Heart left ventricle (tissue), 16 donors: Measurements from ENCODE around the gene UGT1A9. TPM values are rescaled to one million over a fixed set of nuclear protein-coding genes. Genes with fewer than 3 reads are reported as not detected.

Experiments
- ATAC-seq, 4 donors: fragments of 200-7000 bp; cut with Tn5 transposase; one replicate each; pipeline ENCODE4 v1.9.1; 2020 to 2022; ENCODE audit warnings: moderate library complexity in 4 of 4, mild to moderate bottlenecking in 3 of 4, moderate number of reproducible peaks in 1 of 4
- DNase-seq, 5 donors: peaks; one replicate each; pipeline ENCODE4 v3.0.0-alpha.2; 2020
- H3K27ac ChIP-seq, 12 donors: fragments of 200-600 bp; sonication (generic) in 4 of 12; one replicate each; pipeline versions ENCODE4 v1.5.0 to v1.8.0; 2016 to 2022; ENCODE audit warnings: mild to moderate bottlenecking in 2 of 12
- H3K27me3 ChIP-seq, 9 donors: fragments of 200-600 bp; sonication (generic) in 2 of 9; one replicate each; pipeline versions ENCODE4 v1.5.1 to v1.8.0; 2016 to 2022; ENCODE audit warnings: mild to moderate bottlenecking in 3 of 9
- H3K36me3 ChIP-seq, 9 donors: fragments of 200-600 bp; sonication (generic) in 2 of 9; one replicate each; pipeline versions ENCODE4 v1.5.0 to v1.8.0; 2018 to 2022; ENCODE audit warnings: mild to moderate bottlenecking in 2 of 9
- H3K4me1 ChIP-seq, 12 donors: fragments of 200-600 bp; sonication (generic) in 4 of 12; one replicate each; pipeline versions ENCODE4 v1.5.0 to v1.8.0; 2016 to 2022; ENCODE audit warnings: mild to moderate bottlenecking in 3 of 12
- H3K4me3 ChIP-seq, 12 donors: fragments of 200-600 bp; sonication (generic) in 4 of 12; one replicate each; pipeline versions ENCODE4 v1.5.0 to v1.8.0; 2017 to 2022; ENCODE audit warnings: mild to moderate bottlenecking in 9 of 12, moderate library complexity in 4 of 12
- H3K9me3 ChIP-seq, 12 donors: fragments of 200-600 bp; sonication (generic) in 4 of 12; one replicate each; pipeline versions ENCODE4 v1.5.0 to v1.8.0; 2016 to 2022; ENCODE audit warnings: mild to moderate bottlenecking in 1 of 12
- CTCF ChIP-seq, 12 donors: fragments of 200-600 bp; sonication (generic) in 4 of 12; IDR thresholded peaks; one replicate each; pipeline versions ENCODE4 v1.5.0 to v1.8.0; 2018 to 2022; ENCODE audit warnings: antibody characterized with exemption in 12 of 12, mild to moderate bottlenecking in 5 of 12
- POLR2A ChIP-seq, 2 donors: fragments of 450-650 bp; IDR thresholded peaks; one replicate each; pipeline ENCODE4 v1.6.1; 2017; ENCODE audit warnings: antibody characterized with exemption in 2 of 2, mild to moderate bottlenecking in 2 of 2, moderate library complexity in 2 of 2
- WGBS, 4 donors: extraction: QIAGEN DNeasy Blood & Tissue Kit in 2 of 4; methylation state at CpG; one replicate each; pipeline versions ENCODE4 v1.1.5 to v1.1.7; 2013 to 2018; 5-methylcytosine and 5-hydroxymethylcytosine counted together
- intact Hi-C, 10 donors: fragments of 100-400 bp; cut with DNase I; formaldehyde crosslinking; loops; one replicate each; pipeline versions ENCODE4 v1.11.1 to v1.14.2; 2022
- polyA plus RNA-seq, 2 donors: library from polyadenylated mRNA; stranded (reverse); fragments of 200-250 nt; gene quantifications; one replicate each; pipeline ENCODE4 v1.2.3, GENCODE V29; 2013
- total RNA-seq, 9 donors: library from RNA; depleted of rRNA in 2 of 9; stranded (reverse); fragments of >200 nt in 2 of 9; fragmentation: NEBNext Ultra II Directional in 3 of 9; extraction: Animal tissue kit (Norgen Biotek cat#: 25700) in 3 of 9; gene quantifications; one replicate each; pipeline versions ENCODE4 v1.1.0 to v1.2.4, GENCODE V29; 2016 to 2023
- donor health status: ischemic (EF 13 %, LVEDD 7.1; RV severe dilation, severe dysfunction).
- donor health status: healthy with polysubstance abuse.
- donor health status: DM: no; HTN: yes; CAD: no.
- donor health status: DM: no; HTN: no; CAD: no.
- donor health status: ischemic (EF 25% LVEDD 6.9; RV normal size, moderate dysfunction).
- donor health status: ischemic (EF 25% LVEDD 5.7; RV mildly dilated, moderate dysfunction).
- donor health status: healthy.
- donor health status: DM: yes; HTN: yes; CAD: no.
- donor health status: ischemic (EF 35%, LVEDD 5.7; RV mildly dilated, moderate dysfunction).
- donor health status: nonischemic (EF 11% LVEDD 7.7; RV severe dilation, severe dysfunction).
- donor health status: DM: yes; HTN: yes; CAD: no.
- donor health status: PGD.
- donor health status: ischemic (EF 29% LVEDD 5.4; RV normal size, mild dysfunction).
- donor health status: nonischemic (EF 23%, LVEDD 6.1; RV moderate dilation, normal function).

The UGT1A9 gene
- total and polyA plus RNA-seq, 11 donors: not detected

GRCh38 chr2:233764264-233764663, 92.6 kb downstream of the UGT1A9 start:
- intact Hi-C loops: no loop called here
- DNase-seq: no peak
- TF ChIP-seq POLR2A (IDR thresholded peaks at IDR 0.05) (no peak), CTCF (IDR thresholded peaks at IDR 0.05) (no peak)
- Histone ChIP-seq H3K4me1 (no peaks in the 10 kb centered on the region), H3K4me3 (no peak overlapping the region), H3K36me3 (no peaks in the 10 kb centered on the region), H3K9me3 (no peaks in the 10 kb centered on the region), H3K27ac (no peak overlapping the region), H3K27me3 (peaks cover 0 to 21% (median 0%) of the 10 kb centered on the region in 9 donors)
- WGBS, 4 donors: 66 to 74% (median 69%) methylated on average over 7 of the region's 7 CpGs
- ATAC-seq: no peak

- DNase-seq: no peak
- Histone ChIP-seq H3K4me3 (no peak overlapping the region), H3K9me3 (no peaks in the 10 kb centered on the region), H3K27me3 (peaks cover 0 to 21% (median 0%) of the 10 kb centered on the region in 9 donors), H3K27ac (no peak overlapping the region), H3K36me3 (no peaks in the 10 kb centered on the region), H3K4me1 (no peaks in the 10 kb centered on the region)
- ATAC-seq: no peak
- 30 to 61% (median 49%) methylated on average over 3 of the region's 3 CpGs for WGBS, 4 donors
- TF ChIP-seq POLR2A (IDR thresholded peaks at IDR 0.05): no peak
- TF ChIP-seq CTCF (IDR thresholded peaks at IDR 0.05): no peak
- intact Hi-C loops: no loop called here
Observed at GRCh38 chr2:233764761-233765160, 93.1 kb downstream of the UGT1A9 start.

DNA sequence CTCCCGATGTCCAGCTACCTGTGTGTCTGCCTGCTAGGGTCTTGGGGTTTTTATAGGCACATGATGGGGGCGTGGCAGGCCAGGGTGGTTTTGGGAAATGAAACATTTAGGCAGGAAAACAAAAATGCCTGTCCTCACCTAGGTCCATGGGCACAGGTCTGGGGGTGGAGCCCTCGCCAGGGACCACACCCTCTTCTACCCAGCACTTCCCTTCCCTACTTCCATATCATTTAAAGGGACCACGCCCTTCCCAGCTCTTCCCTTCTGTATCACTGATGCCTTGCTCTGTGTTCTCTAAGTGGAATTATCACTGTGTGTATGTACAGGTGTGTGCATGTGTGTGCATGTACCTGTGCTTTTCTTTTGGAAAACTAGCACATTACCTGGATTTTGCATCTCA, 94.7 kb downstream of the UGT1A9 start:
- intact Hi-C loops: no loop called here
- Histone ChIP-seq H3K9me3 (no peaks in the 10 kb centered on the region), H3K4me1 (no peaks in the 10 kb centered on the region), H3K36me3 (no peaks in the 10 kb centered on the region), H3K4me3 (no peak overlapping the region), H3K27me3 (peaks cover 0 to 21% (median 0%) of the 10 kb centered on the region in 9 donors), H3K27ac (no peak overlapping the region)
- WGBS, 4 donors: 69 to 77% (median 72%) methylated on average over 4 of the region's 4 CpGs
- no peak for TF ChIP-seq POLR2A (IDR thresholded peaks at IDR 0.05)
- no peak for TF ChIP-seq CTCF (IDR thresholded peaks at IDR 0.05)
- ATAC-seq (no peak), DNase-seq (no peak)

DNA sequence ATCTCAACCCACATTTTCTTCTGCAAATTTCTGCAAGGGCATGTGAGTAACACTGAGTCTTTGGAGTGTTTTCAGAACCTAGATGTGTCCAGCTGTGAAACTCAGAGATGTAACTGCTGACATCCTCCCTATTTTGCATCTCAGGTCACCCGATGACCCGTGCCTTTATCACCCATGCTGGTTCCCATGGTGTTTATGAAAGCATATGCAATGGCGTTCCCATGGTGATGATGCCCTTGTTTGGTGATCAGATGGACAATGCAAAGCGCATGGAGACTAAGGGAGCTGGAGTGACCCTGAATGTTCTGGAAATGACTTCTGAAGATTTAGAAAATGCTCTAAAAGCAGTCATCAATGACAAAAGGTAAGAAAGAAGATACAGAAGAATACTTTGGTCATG, 96.4 kb downstream of the UGT1A9 start:
- WGBS, 4 donors: 68 to 76% (median 73%) methylated on average over 4 of the region's 4 CpGs
- TF ChIP-seq CTCF (IDR thresholded peaks at IDR 0.05): no peak
- no peak for TF ChIP-seq POLR2A (IDR thresholded peaks at IDR 0.05)
- Histone ChIP-seq H3K4me3 (no peak overlapping the region), H3K27ac (no peak overlapping the region), H3K36me3 (no peaks in the 10 kb centered on the region), H3K27me3 (peaks cover 0 to 15% (median 0%) of the 10 kb centered on the region in 9 donors), H3K9me3 (no peaks in the 10 kb centered on the region), H3K4me1 (no peaks in the 10 kb centered on the region)
- no peak for ATAC-seq
- DNase-seq: no peak
- intact Hi-C loops: no loop called here
